NCI-H446 (cell line): ENCODE data around the gene SNAPC5.
A peak's percentile ranks its signal among the peaks of the same experiment; 100 is the strongest.

Experiments used
- DNase-seq, 2 experiments: peaks; one replicate each; lab custom pipeline; 2025; lab: John Stamatoyannopoulos, UW

Gene SNAPC5

GRCh38 chr15:66456211-66456610, 41.4 kb downstream of the SNAPC5 start:
- DNase-seq, result no peak

- no peak for DNase-seq
These were observed 43.4 kb downstream of the SNAPC5 start for GRCh38 chr15:66454143-66454542.

- peak; percentile 44 to 82 for DNase-seq
These were observed 44.5 kb downstream of the SNAPC5 start for GRCh38 chr15:66452971-66453580.

GRCh38 chr15:66452420-66452819, 45.1 kb downstream of the SNAPC5 start:
- no peak for DNase-seq
